HG03521 (cell line): ENCODE data around the gene DCDC2.
"Not testable (repeated sequence)": the region's sequence is repeated elsewhere in the genome, so short reads cannot be mapped to it uniquely, and the experiment has no call there.

ENCODE experiments used
- ATAC-seq: cut with Tn5 transposase; IDR thresholded peaks from one replicate; pipeline ENCODE4 v1.9.1; 2021; ENCODE audit warnings: mild to moderate bottlenecking, moderate library complexity; ENCODE audit not compliant: unreplicated experiment

DCDC2 gene

GRCh38 chr6:24357336-24358218 lies at the start of gene DCDC2:
Gene DCDC2 (minus strand): TSS chr6:24358059. CDS start chr6:24357750, 309 bp downstream.
- no peak for ATAC-seq

- no peak for ATAC-seq
Measured at GRCh38 chr6:24405262-24405661, 47.4 kb upstream of the DCDC2 start.

GRCh38 chr6:24403501-24403824 lies 45.6 kb upstream of the DCDC2 start:
- ATAC-seq: no peak

- peak; percentile 96 for ATAC-seq
Measured at GRCh38 chr6:24402697-24403500, 45.0 kb upstream of the DCDC2 start, which contains the start of gene MRS2. Gene MRS2 (plus strand): TSS chr6:24402936. CDS start chr6:24403047, 111 bp downstream.

GRCh38 chr6:24401458-24401857 lies 43.6 kb upstream of the DCDC2 start:
- ATAC-seq: no peak

- not testable (repeated sequence) for ATAC-seq
Measured at GRCh38 chr6:24400045-24401039, 42.5 kb upstream of the DCDC2 start.

GRCh38 chr6:24397631-24398030 lies 39.8 kb upstream of the DCDC2 start:
- ATAC-seq: no peak

- no peak for ATAC-seq
Measured at GRCh38 chr6:24396824-24397223, 39.0 kb upstream of the DCDC2 start.

GRCh38 chr6:24394780-24395437 lies 37.0 kb upstream of the DCDC2 start:
- no peak for ATAC-seq

- ATAC-seq: no peak
Measured at GRCh38 chr6:24394061-24394779, 36.4 kb upstream of the DCDC2 start.

- peak; percentile 83 for ATAC-seq
Measured at GRCh38 chr6:24391756-24392405, 34.0 kb upstream of the DCDC2 start.

- no peak for ATAC-seq
Measured at GRCh38 chr6:24391208-24391607, 33.3 kb upstream of the DCDC2 start.

GRCh38 chr6:24387818-24388217 lies 30.0 kb upstream of the DCDC2 start:
- no peak for ATAC-seq

GRCh38 chr6:24385536-24386269 lies 27.8 kb upstream of the DCDC2 start:
- ATAC-seq: no peak

GRCh38 chr6:24384369-24385130 lies 26.7 kb upstream of the DCDC2 start:
- ATAC-seq: not testable (repeated sequence)

GRCh38 chr6:24382891-24383494 lies 25.1 kb upstream of the DCDC2 start:
- not testable (repeated sequence) for ATAC-seq

GRCh38 chr6:24382220-24382540 lies 24.3 kb upstream of the DCDC2 start:
- ATAC-seq: no peak
